ENCODE measurements around the gene RBPJL.

DNA sequence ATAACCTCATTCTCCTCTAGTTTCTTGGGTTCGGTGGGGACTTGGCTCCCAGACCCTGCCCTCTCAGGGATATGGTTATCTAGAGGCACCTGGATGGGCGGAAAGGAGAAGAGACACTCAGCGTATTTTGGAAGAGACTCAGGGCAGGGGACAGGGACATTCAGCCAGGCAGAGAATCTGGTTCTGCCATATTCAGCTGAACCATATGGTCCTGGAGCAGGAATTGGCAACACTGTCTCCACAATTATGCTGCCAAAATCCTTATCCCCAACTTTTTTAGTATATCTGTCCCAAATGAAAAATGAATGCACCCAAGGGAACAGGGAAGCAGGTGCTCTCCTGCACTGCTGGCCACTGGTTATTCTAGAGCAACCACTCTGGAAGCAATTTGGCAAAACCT is 23.8 kb downstream of the RBPJL start:
- TF ChIP-seq POLR2A (IDR thresholded peaks at IDR 0.05), result no peak
- no peak for TF ChIP-seq CTCF (IDR thresholded peaks at IDR 0.05)
- TF ChIP-seq POLR2AphosphoS5 (IDR thresholded peaks at IDR 0.05), result no peak
- TF ChIP-seq EP300 (IDR thresholded peaks at IDR 0.05), result no peak

Measured in gastroesophageal sphincter (tissue), 3 donors.